ACC112 (cell line): ENCODE results near the gene MYOM3.
A peak's percentile ranks its signal among the peaks of the same experiment; 100 is the strongest.

ENCODE experiments used
- H2AFZ ChIP-seq: fragments of 200-600 bp; sonication (generic); one replicate; pipeline ENCODE4 v1.6.0; 2017; ENCODE audit warnings: antibody characterized with exemption, low read length; ENCODE audit not compliant: unreplicated experiment
- H3K27ac ChIP-seq: fragments of 200-600 bp; sonication (generic); 2 replicates; pipeline ENCODE4 v1.5.1; 2014; ENCODE audit warnings: low read depth, mild to moderate bottlenecking, antibody characterized with exemption, low read length, moderate library complexity
- H3K27me3 ChIP-seq: fragments of 200-600 bp; sonication (generic); 2 replicates; pipeline ENCODE4 v1.6.1; 2014; ENCODE audit warnings: mild to moderate bottlenecking, antibody characterized with exemption, low read length, moderate library complexity, mixed read lengths; ENCODE audit not compliant: insufficient read depth
- H3K36me3 ChIP-seq: fragments of 200-600 bp; sonication (generic); 2 replicates; pipeline ENCODE4 v1.6.1; 2016; ENCODE audit warnings: mild to moderate bottlenecking, antibody characterized with exemption, low read length, moderate library complexity, mixed read lengths; ENCODE audit not compliant: insufficient read depth
- H3K4me1 ChIP-seq: fragments of 200-600 bp; sonication (generic); one replicate; pipeline ENCODE4 v1.6.1; 2016; ENCODE audit warnings: low read length, mixed read lengths; ENCODE audit not compliant: insufficient read depth, unreplicated experiment, control insufficient read depth
- H3K4me3 ChIP-seq: fragments of 200-600 bp; sonication (generic); 2 replicates; pipeline ENCODE4 v1.5.1; 2014; ENCODE audit warnings: mild to moderate bottlenecking, low read depth, low read length
- H3K79me2 ChIP-seq: fragments of 200-600 bp; sonication (generic); one replicate; pipeline ENCODE4 v1.6.0; 2016; ENCODE audit warnings: low read length; ENCODE audit not compliant: control insufficient read depth, unreplicated experiment, insufficient read depth

MYOM3 gene

DNA sequence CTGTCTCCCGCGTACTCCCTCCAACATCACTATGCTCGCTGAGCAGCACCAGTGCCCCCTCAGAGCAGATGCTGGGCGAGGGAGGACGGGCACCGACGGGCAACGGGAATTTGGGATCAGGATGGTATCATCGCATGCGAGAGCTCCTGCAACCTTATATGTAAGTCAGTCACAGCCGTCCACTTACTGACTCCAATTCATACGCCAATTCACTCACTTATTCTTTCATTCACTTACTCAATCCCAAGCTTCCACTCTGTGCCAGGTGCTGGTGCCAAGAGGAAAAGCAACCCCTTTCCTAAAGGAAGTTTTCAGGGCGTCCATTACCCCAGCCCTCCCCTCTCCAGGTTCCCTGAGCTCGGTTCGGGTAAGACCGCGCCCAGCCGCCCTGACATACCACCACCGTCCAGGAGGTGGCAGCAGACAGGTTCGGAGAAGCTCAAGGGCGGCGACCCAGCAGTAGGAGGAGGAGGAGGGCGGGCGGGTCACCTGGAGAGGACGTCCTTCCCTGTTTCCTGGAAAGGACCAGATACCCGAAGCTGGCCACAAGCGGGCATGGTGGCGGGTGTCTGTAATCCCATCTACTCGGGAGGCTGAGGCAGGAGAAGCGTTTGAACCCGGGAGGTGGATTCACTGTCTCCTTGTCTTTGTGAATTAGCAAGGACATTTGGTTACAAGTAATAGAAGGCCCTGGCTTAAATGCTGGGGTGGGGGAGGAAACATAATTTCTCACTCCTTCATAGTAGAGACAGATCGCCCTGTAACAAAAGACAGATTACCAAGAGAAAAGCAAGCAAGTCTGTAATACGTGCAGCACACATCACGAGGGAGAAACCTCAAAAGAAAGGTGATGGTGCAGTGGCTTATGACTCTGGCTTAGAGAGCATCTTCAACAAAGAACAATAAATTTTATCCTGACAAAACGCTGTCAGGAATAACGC, 38.6 kb upstream of the MYOM3 start:
- Histone ChIP-seq H3K4me3 (peak overlapping the region; percentile 74), H3K36me3 (no peaks in the 10 kb centered on the region), H3K27me3 (peaks cover 11% of the 10 kb centered on the region; the same call in 1 of the 2 replicates), H3K4me1 (peaks cover 11% of the 10 kb centered on the region), H2AFZ (peak overlapping the region; percentile 72), H3K27ac (peak overlapping the region; percentile 30; the same call in 1 of the 2 replicates), H3K79me2 (no peaks in the 10 kb centered on the region)

DNA sequence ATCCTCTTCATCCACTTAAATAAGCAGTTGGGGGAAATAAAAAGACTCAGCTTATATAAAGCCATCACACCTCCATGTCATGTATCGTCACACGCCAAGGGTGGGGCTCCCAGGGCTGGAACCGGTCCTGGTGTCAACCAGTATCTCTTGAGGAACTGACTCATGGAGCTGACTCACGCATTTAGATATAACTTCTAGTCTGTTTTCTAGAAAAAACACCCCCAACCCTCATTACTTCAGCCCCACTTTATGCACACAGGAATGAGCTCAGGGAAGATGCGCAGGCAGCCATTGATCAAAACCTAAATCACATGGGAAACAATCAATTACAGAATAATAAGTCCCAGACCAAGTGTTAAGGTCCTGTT, 37.9 kb upstream of the MYOM3 start:
- H3K79me2 ChIP-seq: no peaks in the 10 kb centered on the region
- peaks cover 11% of the 10 kb centered on the region; the same call in 1 of the 2 replicates for H3K27me3 ChIP-seq
- no peaks in the 10 kb centered on the region for H3K36me3 ChIP-seq
- peak overlapping the region; percentile 30; the same call in 1 of the 2 replicates for H3K27ac ChIP-seq
- peak overlapping the region; percentile 72 for H2AFZ ChIP-seq
- peak overlapping the region; percentile 74 for H3K4me3 ChIP-seq
- H3K4me1 ChIP-seq: peaks cover 11% of the 10 kb centered on the region

DNA sequence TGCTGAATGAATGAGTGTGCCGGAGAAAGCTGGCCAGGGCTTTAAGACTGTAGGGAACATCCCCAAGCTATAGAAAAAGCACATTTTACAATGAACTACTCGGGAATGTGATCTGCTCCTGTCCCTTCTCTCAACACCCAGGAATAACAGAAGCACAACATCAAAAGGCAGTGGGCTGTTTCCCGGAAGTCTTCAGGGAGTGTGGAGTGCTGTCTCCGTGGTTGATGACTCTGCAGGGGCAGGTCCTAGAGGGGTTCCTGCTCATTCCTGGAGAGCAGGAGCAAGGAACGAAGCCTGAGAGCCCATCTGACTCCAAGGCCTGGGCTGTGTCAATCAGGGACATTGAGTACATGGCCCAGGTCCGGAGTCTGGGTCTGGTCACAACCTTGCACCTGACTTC, 35.9 kb upstream of the MYOM3 start:
- H3K4me1 ChIP-seq: peaks cover 11% of the 10 kb centered on the region

DNA sequence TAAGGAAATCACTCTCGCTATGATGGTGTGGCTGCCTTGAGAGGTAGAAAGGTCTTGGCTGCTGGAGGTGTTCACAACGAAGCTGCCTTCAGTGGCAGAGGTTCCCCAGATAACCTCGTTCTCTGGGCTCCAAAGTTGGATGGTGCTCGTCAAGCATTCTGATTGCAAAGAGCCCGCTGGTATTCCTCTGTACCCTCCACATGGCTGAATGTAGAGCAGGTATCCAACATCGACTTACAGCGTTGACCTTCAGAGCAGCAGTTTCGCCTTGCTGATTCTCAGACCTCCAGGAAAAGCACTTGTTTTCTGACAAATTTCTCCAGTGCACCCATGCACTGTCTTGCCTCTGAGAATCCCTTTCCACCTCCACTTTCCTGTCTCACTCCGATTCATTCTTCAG, 35.3 kb upstream of the MYOM3 start:
- Histone ChIP-seq H3K27ac (no peak overlapping the region), H2AFZ (no peak overlapping the region), H3K4me3 (no peak overlapping the region), H3K79me2 (no peaks in the 10 kb centered on the region), H3K27me3 (peaks cover 11% of the 10 kb centered on the region; the same call in 1 of the 2 replicates), H3K36me3 (no peaks in the 10 kb centered on the region), H3K4me1 (peaks cover 12% of the 10 kb centered on the region)

More for the DNA sequence above, 35.9 kb upstream of the MYOM3 start:
- H3K27ac ChIP-seq: no peak overlapping the region
- no peaks in the 10 kb centered on the region for H3K79me2 ChIP-seq
- H3K27me3 ChIP-seq: peaks cover 11% of the 10 kb centered on the region; the same call in 1 of the 2 replicates
- no peaks in the 10 kb centered on the region for H3K36me3 ChIP-seq
- no peak overlapping the region for H3K4me3 ChIP-seq
- H2AFZ ChIP-seq: no peak overlapping the region

DNA sequence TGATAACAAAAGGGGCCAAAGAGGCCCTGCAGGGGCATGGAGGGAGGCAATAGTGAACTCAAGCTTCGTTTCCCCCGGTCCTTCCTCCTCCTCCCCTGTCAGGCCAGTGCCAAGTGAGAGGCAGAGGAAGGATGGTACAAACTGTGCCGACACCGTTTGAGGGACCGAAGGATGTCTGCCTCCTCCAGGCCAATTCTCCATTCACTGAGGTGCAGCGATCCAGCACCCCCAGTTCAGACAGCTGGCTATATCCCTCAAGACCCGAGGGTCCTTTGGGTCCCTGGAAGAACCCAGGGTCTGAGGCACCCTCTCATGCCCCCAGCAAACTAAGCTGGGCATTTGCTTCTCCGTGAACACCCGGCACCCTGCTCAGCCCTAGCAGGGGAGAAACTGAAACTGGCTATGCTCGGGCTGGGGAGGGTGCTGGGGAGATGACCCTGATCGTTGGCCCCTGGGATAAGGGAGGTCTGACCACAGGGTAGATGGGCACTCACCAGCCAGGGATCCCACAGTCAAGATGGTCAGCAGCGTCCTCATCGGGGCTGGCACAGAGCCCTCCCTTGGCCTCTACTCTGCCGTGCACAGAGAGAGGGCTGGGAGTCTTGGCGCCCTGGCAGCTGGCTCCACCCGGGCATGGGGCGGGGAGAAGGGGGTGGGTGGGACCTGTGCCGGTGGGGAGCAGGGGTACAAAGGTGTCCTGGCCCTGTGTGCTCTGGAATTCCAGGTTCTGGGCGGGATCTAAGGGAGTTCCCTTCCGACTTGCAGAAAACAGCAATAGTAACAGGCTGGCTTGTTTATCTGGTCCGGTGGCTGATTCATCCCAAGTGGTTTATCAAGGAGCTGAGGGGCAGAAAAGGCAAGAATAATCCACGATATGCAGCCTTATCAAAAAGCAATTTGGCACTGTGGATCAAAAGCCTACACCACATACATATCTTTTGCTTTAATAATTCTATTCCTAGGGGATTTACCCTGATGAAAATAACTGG, 30.9 kb upstream of the MYOM3 start, which contains the start of gene IL22RA1:
Gene IL22RA1 (minus strand): TSS at position 595 of the 989 bp plus-strand sequence. CDS start 58 bp downstream, at position 537.
- Histone ChIP-seq H3K79me2 (no peaks in the 10 kb centered on the region), H3K36me3 (no peaks in the 10 kb centered on the region), H3K27me3 (no peaks in the 10 kb centered on the region), H2AFZ (peak within 1 kb of the TSS; percentile 86), H3K27ac (no peak within 1 kb of the TSS), H3K4me1 (peaks cover 6% of the 10 kb centered on the region), H3K4me3 (peak within 1 kb of the TSS; percentile 88)

DNA sequence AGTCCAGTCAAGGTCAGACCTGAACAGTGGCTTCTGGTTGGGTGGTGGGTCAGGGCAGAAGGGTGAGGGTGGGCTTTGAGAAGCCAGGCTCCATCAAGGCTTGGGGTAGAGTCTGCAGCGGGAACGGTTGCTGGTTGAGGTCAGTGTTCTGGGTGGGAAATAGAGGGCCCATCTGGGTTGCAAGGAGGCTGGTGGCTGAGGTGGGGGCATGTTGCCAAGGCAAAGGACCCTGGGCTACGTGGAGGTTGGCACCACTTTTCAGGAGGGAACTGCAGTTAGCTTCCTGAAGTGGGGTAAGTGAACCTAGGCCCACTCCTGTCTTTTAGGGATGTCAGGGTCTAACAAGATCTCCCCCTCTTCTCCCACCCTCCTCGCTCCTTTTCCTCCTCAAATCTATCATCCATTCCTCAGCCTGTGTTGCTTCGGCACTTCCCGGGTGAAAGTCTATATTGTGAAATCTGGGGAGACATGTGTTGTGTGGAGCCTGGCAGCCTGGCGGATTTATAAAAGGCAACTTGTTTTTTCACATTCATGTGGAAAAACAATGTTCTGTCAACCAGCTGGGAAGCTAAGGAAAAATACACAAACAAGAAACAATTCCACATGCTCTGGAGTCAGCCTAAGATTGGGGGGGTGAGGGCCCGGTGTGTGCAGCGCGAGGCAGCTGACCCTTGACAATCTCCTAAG, 29.5 kb upstream of the MYOM3 start:
- peaks cover 6% of the 10 kb centered on the region for H3K4me1 ChIP-seq
- H3K79me2 ChIP-seq: no peaks in the 10 kb centered on the region
- H3K36me3 ChIP-seq: no peaks in the 10 kb centered on the region
- no peak overlapping the region for H3K27ac ChIP-seq
- no peaks in the 10 kb centered on the region for H3K27me3 ChIP-seq
- H2AFZ ChIP-seq: no peak overlapping the region
- no peak overlapping the region for H3K4me3 ChIP-seq

DNA sequence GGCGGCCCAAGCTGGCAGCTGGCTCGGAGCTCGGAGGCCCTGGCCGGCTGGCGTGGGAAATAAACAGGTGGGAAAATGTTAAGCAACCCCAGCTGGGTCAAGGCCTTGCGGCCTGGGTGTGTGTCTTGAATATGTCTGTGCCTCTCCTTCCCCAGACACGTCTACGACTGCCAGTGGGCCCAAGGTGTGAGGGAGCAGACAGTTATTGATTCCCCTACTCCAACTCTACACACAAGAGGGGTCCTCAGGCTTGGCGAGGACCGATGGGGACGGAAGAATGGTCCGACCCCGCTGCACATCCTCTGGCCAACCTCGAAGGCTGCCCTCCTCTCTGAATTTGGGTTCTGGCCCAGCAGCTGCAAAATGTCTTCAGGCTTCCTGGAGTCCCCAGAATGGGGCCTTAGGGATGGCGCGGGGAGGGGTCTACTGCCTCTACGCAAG, 28.8 kb upstream of the MYOM3 start:
- Histone ChIP-seq H3K27me3 (no peaks in the 10 kb centered on the region), H3K36me3 (no peaks in the 10 kb centered on the region), H3K27ac (no peak overlapping the region), H3K4me3 (no peak overlapping the region), H3K79me2 (no peaks in the 10 kb centered on the region), H2AFZ (no peak overlapping the region), H3K4me1 (peaks cover 6% of the 10 kb centered on the region)

DNA sequence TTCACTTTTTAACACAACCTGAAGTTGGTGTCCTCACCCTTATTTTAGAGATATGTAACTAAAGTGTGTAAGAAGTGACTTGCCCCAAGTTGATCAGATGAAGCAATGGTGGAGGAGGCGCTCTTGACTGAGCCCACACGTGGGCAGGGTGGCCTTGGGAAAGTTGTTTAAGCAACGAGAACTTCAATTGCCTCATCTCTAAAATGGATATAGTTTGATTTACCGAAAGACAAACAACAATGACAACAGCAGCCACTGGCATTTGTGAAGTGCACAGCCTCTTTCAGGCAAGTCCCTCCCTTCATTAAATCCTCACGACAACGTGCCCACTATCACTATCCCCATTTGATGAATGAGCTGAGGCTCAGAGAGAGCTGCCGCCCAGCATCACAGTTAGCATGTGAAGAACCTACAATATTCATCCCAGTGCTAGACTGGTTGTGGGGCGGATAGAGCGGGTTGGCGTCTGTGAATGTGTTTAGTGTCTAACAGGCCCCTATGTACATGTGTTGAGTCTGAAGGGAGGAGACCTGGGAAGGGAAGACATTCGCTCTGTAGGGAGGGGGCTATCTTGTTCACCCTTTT, 28.0 kb upstream of the MYOM3 start:
- no peak overlapping the region for H2AFZ ChIP-seq
- H3K4me3 ChIP-seq: no peak overlapping the region
- H3K27ac ChIP-seq: no peak overlapping the region
- H3K4me1 ChIP-seq: peaks cover 6% of the 10 kb centered on the region
- H3K27me3 ChIP-seq: no peaks in the 10 kb centered on the region
- H3K79me2 ChIP-seq: no peaks in the 10 kb centered on the region
- no peaks in the 10 kb centered on the region for H3K36me3 ChIP-seq

DNA sequence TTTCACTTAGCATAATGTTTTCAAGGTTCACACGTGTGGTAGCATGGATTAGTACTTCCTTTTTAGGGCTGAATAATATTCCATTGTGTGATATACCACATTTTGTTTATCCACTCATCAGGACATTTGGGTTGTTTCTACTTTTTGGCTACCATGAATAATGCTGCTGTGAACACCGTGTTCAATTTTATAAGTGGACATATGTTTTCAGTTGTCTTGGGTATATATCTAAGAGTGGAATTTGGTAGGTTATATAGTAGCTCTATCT, 27.2 kb upstream of the MYOM3 start:
- Histone ChIP-seq H3K79me2 (no peaks in the 10 kb centered on the region), H3K36me3 (no peaks in the 10 kb centered on the region), H2AFZ (no peak overlapping the region), H3K4me3 (no peak overlapping the region), H3K27ac (no peak overlapping the region), H3K4me1 (peaks cover 6% of the 10 kb centered on the region), H3K27me3 (no peaks in the 10 kb centered on the region)
